ENCODE data around the gene RMRP. TPM values are rescaled to one million over a fixed set of nuclear protein-coding genes. Genes with fewer than 3 reads are reported as not detected.

The RMRP gene
- total and polyA plus RNA-seq, 2 experiments from 2014 or later: 6,299 TPM; not detected in 1

GRCh38 chr9:35619800-35620158 is 38.0 kb downstream of the RMRP start:
- no peak for TF ChIP-seq CTCF (IDR thresholded peaks at IDR 0.05; ENCODE audit: low read depth, low read length)
- H3K27ac ChIP-seq: no peak overlapping the region
- no peaks in the 10 kb centered on the region for H3K4me1 ChIP-seq (ENCODE audit: low read depth)
- no peak for DNase-seq (ENCODE audit: low read depth in 1 of 2, low spot score in 1 of 2)
- peaks cover 38% of the 10 kb centered on the region for H3K27me3 ChIP-seq
- no peaks in the 10 kb centered on the region for H3K9me3 ChIP-seq (ENCODE audit: low read depth)
- no peaks in the 10 kb centered on the region for H3K36me3 ChIP-seq
- no peak overlapping the region for H3K4me3 ChIP-seq

GRCh38 chr9:35618854-35619799 is 38.7 kb downstream of the RMRP start:
- no peaks in the 10 kb centered on the region for H3K36me3 ChIP-seq
- no peaks in the 10 kb centered on the region for H3K4me1 ChIP-seq (ENCODE audit: low read depth)
- no peaks in the 10 kb centered on the region for H3K9me3 ChIP-seq (ENCODE audit: low read depth)
- H3K4me3 ChIP-seq: no peak overlapping the region
- H3K27me3 ChIP-seq: peaks cover 42% of the 10 kb centered on the region
- no peak overlapping the region for H3K27ac ChIP-seq
- DNase-seq (ENCODE audit: low read depth in 1 of 2, low spot score in 1 of 2): no peak
- TF ChIP-seq CTCF (IDR thresholded peaks at IDR 0.05; ENCODE audit: low read depth, low read length): no peak

- Histone ChIP-seq H3K4me1 (ENCODE audit: low read depth) (no peaks in the 10 kb centered on the region), H3K4me3 (peak within 1 kb of the TSS; percentile 28), H3K27ac (no peak within 1 kb of the TSS), H3K36me3 (no peaks in the 10 kb centered on the region), H3K9me3 (ENCODE audit: low read depth) (no peaks in the 10 kb centered on the region), H3K27me3 (peaks cover 42% of the 10 kb centered on the region)
- no peak for TF ChIP-seq CTCF (IDR thresholded peaks at IDR 0.05; ENCODE audit: low read depth, low read length)
- no peak for DNase-seq (ENCODE audit: low read depth in 1 of 2, low spot score in 1 of 2)
Measured at GRCh38 chr9:35618325-35618727, 39.5 kb downstream of the RMRP start, which contains the start of gene CD72. Gene CD72, minus strand, starts transcription at chr9:35618413. Its CDS starts 110 bp downstream, at chr9:35618303.

- no peak for TF ChIP-seq CTCF (IDR thresholded peaks at IDR 0.05; ENCODE audit: low read depth, low read length)
- Histone ChIP-seq H3K4me3 (no peak overlapping the region), H3K27me3 (peaks cover 42% of the 10 kb centered on the region), H3K27ac (no peak overlapping the region), H3K4me1 (ENCODE audit: low read depth) (no peaks in the 10 kb centered on the region), H3K36me3 (no peaks in the 10 kb centered on the region), H3K9me3 (ENCODE audit: low read depth) (no peaks in the 10 kb centered on the region)
- DNase-seq (ENCODE audit: low read depth in 1 of 2, low spot score in 1 of 2): no peak
Measured at GRCh38 chr9:35617548-35617947, 40.3 kb downstream of the RMRP start.

- Histone ChIP-seq H3K27me3 (peaks cover 42% of the 10 kb centered on the region), H3K4me1 (ENCODE audit: low read depth) (no peaks in the 10 kb centered on the region), H3K27ac (no peak overlapping the region), H3K9me3 (ENCODE audit: low read depth) (no peaks in the 10 kb centered on the region), H3K36me3 (no peaks in the 10 kb centered on the region), H3K4me3 (peak overlapping the region; percentile 28)
- peak; percentile 69 to 75 for DNase-seq (ENCODE audit: low read depth in 1 of 2, low spot score in 1 of 2)
- TF ChIP-seq CTCF (IDR thresholded peaks at IDR 0.05; ENCODE audit: low read depth, low read length): no peak
Measured at GRCh38 chr9:35616681-35617459, 40.9 kb downstream of the RMRP start.
